B cell (primary cell): Measurements from ENCODE around the gene EFEMP1. TPM values are rescaled to one million over a fixed set of nuclear protein-coding genes. Genes with fewer than 3 reads are reported as not detected.

Experiments used
- ATAC-seq: fragments of 200-7000 bp; cut with Tn5 transposase; one replicate; pipeline ENCODE4 v1.10.0; 2021; ENCODE audit warnings: low read depth, mild to moderate bottlenecking, moderate number of reproducible peaks, moderate library complexity
- CTCF ChIA-PET: fragments of 350-600 bp; sonication (Branson Sonifier 250); formaldehyde crosslinking; loops from one replicate; lab custom pipeline; 2021; ENCODE audit warnings: antibody characterized with exemption, inconsistent platforms; lab: Charles Lee
- POLR2A ChIA-PET: fragments of 350-600 bp; sonication (Branson Sonifier 250); formaldehyde crosslinking; loops from one replicate; lab custom pipeline; 2021; ENCODE audit warnings: antibody characterized with exemption; lab: Charles Lee
- DNase-seq: peaks from one replicate; pipeline ENCODE4 v3.0.0; 2013
- H2AFZ ChIP-seq: 2 replicates; pipeline ENCODE4 v1.6.1; 2012; ENCODE audit warnings: mild to moderate bottlenecking, low read depth, low read length; ENCODE audit not compliant: insufficient read depth, poor library complexity, severe bottlenecking
- H3K27ac ChIP-seq, 2 donors: 1 replicate in 1 of 2; 2 replicates in 1 of 2; pipeline ENCODE4 v1.5.1; 2012 to 2013; ENCODE audit warnings: low read length in 2 of 2, mild to moderate bottlenecking in 2 of 2, moderate library complexity in 1 of 2
- H3K27me3 ChIP-seq, 4 experiments: fragments of 200-600 bp in 1 of 4; sonication (generic) in 1 of 4; replicated peaks in 1 of 4; 1 replicate in 2 of 4; 2 replicates in 2 of 4; pipeline versions ENCODE4 v1.6.1 to v1.7.0; 2013 to 2016; ENCODE audit warnings: low read length in 3 of 4, mild to moderate bottlenecking in 2 of 4, mixed read lengths in 1 of 4, moderate library complexity in 1 of 4; ENCODE audit not compliant: insufficient read depth in 4 of 4, control insufficient read depth in 3 of 4; ENCODE audit errors: control extremely low read depth in 1 of 4
- H3K36me3 ChIP-seq, 2 experiments: replicated peaks in 1 of 2; 1 replicate in 1 of 2; 2 replicates in 1 of 2; pipeline versions ENCODE4 v1.6.1 to v1.7.1; 2013; ENCODE audit warnings: low read length in 1 of 2; ENCODE audit not compliant: insufficient read depth in 2 of 2, control insufficient read depth in 1 of 2; ENCODE audit errors: control extremely low read depth in 1 of 2, extremely low read depth in 1 of 2
- H3K4me1 ChIP-seq, 2 donors: fragments of 200-600 bp in 1 of 2; sonication (generic) in 1 of 2; 1 replicate in 1 of 2; 2 replicates in 1 of 2; pipeline versions ENCODE4 v1.5.1 to v1.6.1; 2013 to 2017; ENCODE audit warnings: low read length in 2 of 2; ENCODE audit not compliant: control insufficient read depth in 2 of 2, insufficient read depth in 2 of 2
- H3K4me2 ChIP-seq: replicated peaks from 2 replicates; pipeline ENCODE3; 2012; ENCODE audit warnings: mild to moderate bottlenecking, low read depth, low read length; ENCODE audit not compliant: poor library complexity, severe bottlenecking
- H3K4me3 ChIP-seq, 5 experiments: fragments of 200-600 bp in 1 of 5; sonication (generic) in 1 of 5; 1 replicate in 3 of 5; 2 replicates in 2 of 5; pipeline versions ENCODE4 v1.5.1 to v1.7.0; 2011 to 2016; ENCODE audit warnings: low read length in 4 of 5, mild to moderate bottlenecking in 4 of 5, low read depth in 2 of 5, control low read depth in 1 of 5, moderate library complexity in 1 of 5; ENCODE audit not compliant: insufficient read depth in 1 of 5; ENCODE audit errors: control extremely low read depth in 1 of 5, extremely low read depth in 1 of 5
- H3K79me2 ChIP-seq: fragments of 200-600 bp; sonication (generic); one replicate; pipeline ENCODE4 v1.6.0; 2016; ENCODE audit warnings: low read length; ENCODE audit not compliant: control insufficient read depth, insufficient read depth
- H3K9ac ChIP-seq: fragments of 200-600 bp; sonication (generic); 2 replicates; pipeline ENCODE4 v1.6.1; 2017; ENCODE audit warnings: mild to moderate bottlenecking, low read length, moderate library complexity
- H3K9me3 ChIP-seq, 3 donors: one replicate each; pipeline versions ENCODE4 v1.6.1 to v1.7.1; 2013; ENCODE audit warnings: low read length in 2 of 3; ENCODE audit not compliant: control insufficient read depth in 2 of 3, insufficient read depth in 1 of 3; ENCODE audit errors: control extremely low read depth in 1 of 3
- H4K20me1 ChIP-seq: 2 replicates; pipeline ENCODE4 v1.6.0; 2012; ENCODE audit warnings: mild to moderate bottlenecking, low read length; ENCODE audit not compliant: insufficient read depth, control insufficient read depth, poor library complexity, severe bottlenecking
- H3K27ac Mint-ChIP-seq: one replicate; pipeline ENCODE4 v1.8.0; 2021; ENCODE audit warnings: mixed read lengths
- H3K27me3 Mint-ChIP-seq: one replicate; pipeline ENCODE4 v1.8.0; 2021; ENCODE audit warnings: mixed read lengths
- H3K4me1 Mint-ChIP-seq: one replicate; pipeline ENCODE4 v1.8.0; 2021; ENCODE audit warnings: mixed read lengths
- H3K4me3 Mint-ChIP-seq: one replicate; pipeline ENCODE4 v1.8.0; 2021; ENCODE audit warnings: mixed read lengths
- H3K9me3 Mint-ChIP-seq: one replicate; pipeline ENCODE4 v1.8.0; 2022; ENCODE audit warnings: mixed read lengths; ENCODE audit not compliant: insufficient read depth
- CTCF ChIP-seq: fragments of 200-600 bp; IDR thresholded peaks from one replicate; pipeline ENCODE4 v1.8.0; 2022; ENCODE audit warnings: antibody characterized with exemption, mild to moderate bottlenecking
- EZH2 ChIP-seq: IDR thresholded peaks from 2 replicates; pipeline ENCODE4 v1.6.1; 2012; ENCODE audit warnings: borderline replicate concordance, low read depth, mild to moderate bottlenecking, moderate library complexity, low read length; ENCODE audit not compliant: insufficient read depth, poor library complexity, severe bottlenecking
- WGBS: methylation state at CpG from one replicate; pipeline ENCODE4 v1.1.5; 2013; ENCODE audit warnings: missing lambda C conversion rate; ENCODE audit not compliant: insufficient coverage; 5-methylcytosine and 5-hydroxymethylcytosine counted together
- intact Hi-C: fragments of 100-400 bp; cut with micrococcal nuclease; formaldehyde crosslinking; loops from one replicate; pipeline ENCODE4 v1.10.0; 2022
- polyA plus RNA-seq: library from polyadenylated mRNA; depleted of rRNA; stranded (reverse); fragments of >200 nt; gene quantifications from 2 replicates; pipeline ENCODE4 v1.2.3, GENCODE V29; 2012
- total RNA-seq, 2 donors: library from RNA; stranded (reverse); fragments of 120-200 nt in 1 of 2; gene quantifications; 1 replicate in 1 of 2; 2 replicates in 1 of 2; pipeline versions ENCODE4 v1.2.3 to v1.2.4, GENCODE V29; 2013 to 2022

Gene EFEMP1
- total and polyA plus RNA-seq, 2 donors (not counting 1 experiment from before 2014, with no cell fraction given) = not detected

GRCh38 chr2:55931281-55931680 is 7.7 kb upstream of the EFEMP1 start:
- H3K4me1 ChIP-seq = no peaks in the 10 kb centered on the region
- H3K27me3 Mint-ChIP-seq = peaks cover 11% of the 10 kb centered on the region
- H3K4me2 ChIP-seq = no peak overlapping the region
- H3K27ac Mint-ChIP-seq = no peak overlapping the region
- CTCF ChIA-PET = no interaction called here
- peaks cover 0 to 4% (median 0%) of the 10 kb centered on the region in 4 experiments for H3K27me3 ChIP-seq
- no peaks in the 10 kb centered on the region for H3K9me3 ChIP-seq
- no peak overlapping the region for H3K4me3 Mint-ChIP-seq
- H3K4me3 ChIP-seq = no peak overlapping the region
- H3K36me3 ChIP-seq = no peaks in the 10 kb centered on the region
- H4K20me1 ChIP-seq = no peaks in the 10 kb centered on the region
- TF ChIP-seq EZH2 = no peak
- TF ChIP-seq CTCF = no peak
- DNase-seq = no peak
- no peak for ATAC-seq
- H3K4me1 Mint-ChIP-seq = no peaks in the 10 kb centered on the region
- no peaks in the 10 kb centered on the region for H3K79me2 ChIP-seq
- POLR2A ChIA-PET = no interaction called here
- no peak overlapping the region for H3K9ac ChIP-seq
- H2AFZ ChIP-seq = no peak overlapping the region
- WGBS = 51% methylated on average over 3 of the region's 3 CpGs
- no peaks in the 10 kb centered on the region for H3K9me3 Mint-ChIP-seq
- no peak overlapping the region for H3K27ac ChIP-seq
- intact Hi-C loops = no loop called here

DNA sequence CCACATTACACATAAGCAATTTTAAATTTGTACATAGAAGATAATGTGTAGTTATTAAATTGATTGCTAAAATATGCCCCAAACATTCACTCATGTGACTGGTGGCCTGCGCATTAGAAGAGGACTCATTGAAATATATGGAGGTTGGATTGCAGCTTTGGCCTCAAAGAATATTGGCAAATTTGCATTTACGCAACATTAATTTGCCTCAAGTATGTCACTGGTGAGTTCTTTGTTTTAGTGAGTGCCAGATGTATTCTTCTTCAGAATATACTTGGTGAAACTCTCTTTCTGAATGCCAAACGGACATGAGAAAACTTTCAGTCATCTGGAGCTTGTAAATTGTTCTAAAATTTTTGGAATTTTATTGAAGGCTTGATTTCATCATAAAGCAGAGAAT is 5.9 kb upstream of the EFEMP1 start:
- peaks cover 0 to 7% (median 5%) of the 10 kb centered on the region in 4 experiments for H3K27me3 ChIP-seq
- intact Hi-C loops = no loop called here
- H3K4me2 ChIP-seq = no peak overlapping the region
- Mint-ChIP-seq H3K9me3 (no peaks in the 10 kb centered on the region), H3K27me3 (peaks cover 15% of the 10 kb centered on the region), H3K4me3 (no peak overlapping the region), H3K4me1 (no peaks in the 10 kb centered on the region), H3K27ac (no peak overlapping the region)
- H3K27ac ChIP-seq = no peak overlapping the region
- H3K79me2 ChIP-seq = no peaks in the 10 kb centered on the region
- no peak overlapping the region for H2AFZ ChIP-seq
- H4K20me1 ChIP-seq = no peaks in the 10 kb centered on the region
- H3K9ac ChIP-seq = no peak overlapping the region
- TF ChIP-seq EZH2 (no peak), CTCF (no peak)
- no peak for DNase-seq
- ChIA-PET CTCF (no interaction called here), POLR2A (no interaction called here)
- ATAC-seq = no peak
- no peaks in the 10 kb centered on the region for H3K9me3 ChIP-seq
- H3K4me1 ChIP-seq = no peaks in the 10 kb centered on the region
- 100% methylated on average over 2 of the region's 3 CpGs for whole genome bisulfite sequencing
- no peak overlapping the region for H3K4me3 ChIP-seq
- H3K36me3 ChIP-seq = no peaks in the 10 kb centered on the region
